ENCODE results near the gene CDK9.

DNA sequence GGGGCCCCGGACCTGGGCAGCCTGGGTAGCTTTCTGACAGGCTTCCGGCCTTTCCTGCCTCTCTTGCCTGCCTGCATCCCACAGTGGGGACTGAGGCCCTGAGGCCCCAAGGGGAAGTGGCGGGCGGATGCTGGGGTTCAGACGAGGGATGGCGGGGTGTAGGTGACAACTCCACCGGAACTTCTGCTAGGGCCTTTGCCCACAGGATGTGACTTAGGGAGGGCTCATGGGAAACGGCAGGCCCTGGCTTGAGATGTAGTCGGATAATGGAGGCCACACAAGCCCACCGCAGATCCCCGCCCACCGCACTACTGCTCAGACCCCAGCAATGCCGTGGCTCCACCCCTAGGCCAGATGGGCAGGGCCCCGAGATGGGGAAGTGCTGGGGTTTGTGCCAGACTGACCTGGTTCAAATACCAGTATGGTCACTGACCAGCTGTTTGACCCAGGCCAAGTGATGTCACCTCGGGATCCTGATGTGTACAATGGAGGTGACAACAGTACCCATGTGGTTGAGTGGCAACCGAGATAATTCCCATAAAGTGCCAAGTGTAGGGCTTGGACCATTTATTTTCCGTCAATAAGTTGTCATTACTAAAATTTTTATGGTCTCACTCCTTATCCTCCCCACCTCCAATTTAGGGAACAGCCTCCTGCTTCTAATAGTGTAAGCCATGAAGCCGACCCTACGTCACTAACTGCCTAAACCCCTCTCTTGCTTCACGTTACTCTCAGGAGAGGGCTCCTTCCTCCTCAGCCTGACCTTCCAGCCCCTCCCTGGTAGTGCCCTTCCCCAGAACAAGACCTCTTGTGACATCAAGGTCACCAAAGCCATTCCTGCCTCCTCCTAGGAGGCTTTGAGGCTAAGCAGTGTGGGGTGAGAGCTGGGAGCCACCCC lies 2.5 kb upstream of the CDK9 start:
- TF ChIP-seq POLR2AphosphoS5 (IDR thresholded peaks at IDR 0.05): peak; percentile 19 to 75
- TF ChIP-seq, protein P1, sequence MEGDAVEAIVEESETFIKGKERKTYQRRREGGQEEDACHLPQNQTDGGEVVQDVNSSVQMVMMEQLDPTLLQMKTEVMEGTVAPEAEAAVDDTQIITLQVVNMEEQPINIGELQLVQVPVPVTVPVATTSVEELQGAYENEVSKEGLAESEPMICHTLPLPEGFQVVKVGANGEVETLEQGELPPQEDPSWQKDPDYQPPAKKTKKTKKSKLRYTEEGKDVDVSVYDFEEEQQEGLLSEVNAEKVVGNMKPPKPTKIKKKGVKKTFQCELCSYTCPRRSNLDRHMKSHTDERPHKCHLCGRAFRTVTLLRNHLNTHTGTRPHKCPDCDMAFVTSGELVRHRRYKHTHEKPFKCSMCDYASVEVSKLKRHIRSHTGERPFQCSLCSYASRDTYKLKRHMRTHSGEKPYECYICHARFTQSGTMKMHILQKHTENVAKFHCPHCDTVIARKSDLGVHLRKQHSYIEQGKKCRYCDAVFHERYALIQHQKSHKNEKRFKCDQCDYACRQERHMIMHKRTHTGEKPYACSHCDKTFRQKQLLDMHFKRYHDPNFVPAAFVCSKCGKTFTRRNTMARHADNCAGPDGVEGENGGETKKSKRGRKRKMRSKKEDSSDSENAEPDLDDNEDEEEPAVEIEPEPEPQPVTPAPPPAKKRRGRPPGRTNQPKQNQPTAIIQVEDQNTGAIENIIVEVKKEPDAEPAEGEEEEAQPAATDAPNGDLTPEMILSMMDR (IDR thresholded peaks at IDR 0.05): peak in 1 of 6 experiments; percentile 12
- TF ChIP-seq POLR2A (IDR thresholded peaks at IDR 0.05): no peak
- TF ChIP-seq EP300 (IDR thresholded peaks at IDR 0.05): no peak

All from upper lobe of left lung (tissue), 4 donors.